ENCODE results near the gene SLC35F3. TPM values are rescaled to one million over a fixed set of nuclear protein-coding genes. Genes with fewer than 3 reads are reported as not detected.

SLC35F3 gene
- total and polyA plus RNA-seq, 9 of the 15 experiments (the other 6 are each of a cell fraction or from before 2014, with no cell fraction given): 0.04 to 0.07 (median 0.04) TPM; not detected in 6

- H3K9me1 ChIP-seq (ENCODE audit: control insufficient read depth, insufficient read depth, low read length): no peaks in the 10 kb centered on the region
- no peaks in the 10 kb centered on the region for H3K9me3 ChIP-seq (replicated peaks; ENCODE audit: control insufficient read depth, insufficient read depth, low read depth, low read length)
- in situ Hi-C loops (cut with MboI) (no loop called here), intact Hi-C loops (cut with micrococcal nuclease) (no loop called here)
- DNase-seq (ENCODE audit: extremely low read depth in 1 of 4, low spot score in 3 of 4) (no peak), FAIRE-seq (no peak), ATAC-seq (no peak)
- H3K4me2 ChIP-seq (ENCODE audit: insufficient read depth, low read length): no peak overlapping the region
- H3K9ac ChIP-seq (ENCODE audit: insufficient read depth in 1 of 2, low read depth in 2 of 2, low read length in 2 of 2): no peak overlapping the region
- H3K27ac ChIP-seq (ENCODE audit: extremely low read depth, low read depth, low read length): no peak overlapping the region
- TF ChIP-seq KHSRP (IDR thresholded peaks at IDR 0.05) (no peak), SMARCB1 (IDR thresholded peaks at IDR 0.05; ENCODE audit: insufficient read length, low read depth) (no peak), YBX1 (IDR thresholded peaks at IDR 0.05) (no peak), E2F3 (CRISPR knock-in tag; IDR thresholded peaks at IDR 0.05) (no peak)
- H4K20me1 ChIP-seq (replicated peaks; ENCODE audit: control insufficient read depth, insufficient read depth, low read length): no peaks in the 10 kb centered on the region
- ChIA-PET POLR2A (interaction anchor here (1.0 kb wide), 1 partner anchor 12 kb away, joined by 5 read pairs; no protein-coding TSS in a partner anchor), CTCF (ENCODE audit: low intra/inter-chr PET ratio) (no interaction called here)
- H3K4me3 ChIP-seq: no peak overlapping the region
- peaks cover 0 to 11% of the 10 kb centered on the region in 2 experiments; a peak in 1 of 5 replicates for H3K27me3 ChIP-seq (ENCODE audit: control insufficient read depth in 2 of 2, insufficient read depth in 2 of 2, low read length in 2 of 2)
- H2AFZ ChIP-seq (ENCODE audit: low read depth, low read length): no peak overlapping the region
- no peaks in the 10 kb centered on the region for H3K4me1 ChIP-seq (replicated peaks in 1 of 2; ENCODE audit: control insufficient read depth in 2 of 2, insufficient read depth in 2 of 2, low read length in 2 of 2)
- H3K79me2 ChIP-seq (ENCODE audit: control insufficient read depth, insufficient read depth, low read length): no peaks in the 10 kb centered on the region
- WGBS (ENCODE audit: insufficient coverage, low coverage, missing lambda C conversion rate): 0% methylated on average over 2 of the region's 2 CpGs
- no TSS peak for BruUV-seq (replicated peaks)
- no peaks in the 10 kb centered on the region for H3K36me3 ChIP-seq (ENCODE audit: control insufficient read depth, insufficient read depth, low read length)
Observed at GRCh38 chr1:233990486-233990885, 86.0 kb downstream of the SLC35F3 start.

GRCh38 chr1:233993651-233994050 lies 89.2 kb downstream of the SLC35F3 start:
- CTCF ChIA-PET (ENCODE audit: low intra/inter-chr PET ratio): no interaction called here

More at GRCh38 chr1:233993651-233994050, 89.2 kb downstream of the SLC35F3 start:
- no peak overlapping the region for H3K4me3 ChIP-seq
- H3K79me2 ChIP-seq (ENCODE audit: control insufficient read depth, insufficient read depth, low read length): no peaks in the 10 kb centered on the region
- no peaks in the 10 kb centered on the region for H3K9me3 ChIP-seq (replicated peaks; ENCODE audit: control insufficient read depth, insufficient read depth, low read depth, low read length)
- peaks cover 0 to 16% of the 10 kb centered on the region in 2 experiments; a peak in 1 of 5 replicates for H3K27me3 ChIP-seq (ENCODE audit: control insufficient read depth in 2 of 2, insufficient read depth in 2 of 2, low read length in 2 of 2)
- ATAC-seq (no peak), FAIRE-seq (no peak), DNase-seq (ENCODE audit: extremely low read depth in 1 of 4, low spot score in 3 of 4) (no peak)
- TF ChIP-seq GATAD2A (IDR thresholded peaks at IDR 0.05) (no peak), MAFG (tag; conservative IDR thresholded peaks at IDR 0.05) (0 out of 2 replicates have a peak, but pooled peaks have one; percentile 6)
- no peaks in the 10 kb centered on the region for H3K9me1 ChIP-seq (ENCODE audit: control insufficient read depth, insufficient read depth, low read length)
- intact Hi-C loops (cut with micrococcal nuclease): no loop called here
- no TSS peak for BruUV-seq (replicated peaks)
- no peaks in the 10 kb centered on the region for H3K4me1 ChIP-seq (replicated peaks in 1 of 2; ENCODE audit: control insufficient read depth in 2 of 2, insufficient read depth in 2 of 2, low read length in 2 of 2)
- H3K4me2 ChIP-seq (ENCODE audit: insufficient read depth, low read length): no peak overlapping the region
- no peaks in the 10 kb centered on the region for H3K36me3 ChIP-seq (ENCODE audit: control insufficient read depth, insufficient read depth, low read length)
- POLR2A ChIA-PET: no interaction called here
- in situ Hi-C loops (cut with MboI): no loop called here
- H2AFZ ChIP-seq (ENCODE audit: low read depth, low read length): no peak overlapping the region
- H3K9ac ChIP-seq (ENCODE audit: insufficient read depth in 1 of 2, low read depth in 2 of 2, low read length in 2 of 2): no peak overlapping the region
- WGBS (ENCODE audit: insufficient coverage, low coverage, missing lambda C conversion rate): 0% methylated on average over 6 of the region's 6 CpGs
- no peaks in the 10 kb centered on the region for H4K20me1 ChIP-seq (replicated peaks; ENCODE audit: control insufficient read depth, insufficient read depth, low read length)
- H3K27ac ChIP-seq (ENCODE audit: extremely low read depth, low read depth, low read length): no peak overlapping the region

Measured in K562 (cell line).